Neural cell (in vitro differentiated cells): ENCODE measurements around the gene ACOT12.

ENCODE experiments used
- CTCF ChIP-seq: fragments of 450-650 bp; IDR thresholded peaks from 2 replicates; pipeline ENCODE4 v1.5.1; 2014; ENCODE audit warnings: antibody characterized with exemption, mild to moderate bottlenecking, moderate library complexity; ENCODE audit not compliant: poor library complexity, severe bottlenecking
- EP300 ChIP-seq: fragments of 450-650 bp; conservative IDR thresholded peaks from 2 replicates; pipeline ENCODE4 v1.6.1; 2014; ENCODE audit warnings: antibody characterized with exemption, mild to moderate bottlenecking, moderate library complexity; ENCODE audit not compliant: poor library complexity, severe bottlenecking
- EZH2 ChIP-seq: fragments of 200-600, 300-800 bp; shearing (Covaris generic), sonication (generic); IDR thresholded peaks from 2 replicates; pipeline ENCODE4 v1.6.1; 2014; ENCODE audit warnings: antibody characterized with exemption, low read length, borderline replicate concordance, mild to moderate bottlenecking; ENCODE audit not compliant: insufficient read depth, poor library complexity, severe bottlenecking
- MXI1 ChIP-seq: fragments of 450-650 bp; conservative IDR thresholded peaks from 2 replicates; pipeline ENCODE4 v1.6.1; 2014; ENCODE audit warnings: antibody characterized with exemption, mild to moderate bottlenecking; ENCODE audit not compliant: poor library complexity, severe bottlenecking
- POLR2AphosphoS5 ChIP-seq: IDR thresholded peaks from 2 replicates; pipeline ENCODE4 v1.6.1; 2012
- REST ChIP-seq: IDR thresholded peaks from 2 replicates; pipeline ENCODE4 v1.6.1; 2012; ENCODE audit warnings: borderline replicate concordance
- TAF1 ChIP-seq: IDR thresholded peaks from 2 replicates; pipeline ENCODE4 v1.6.1; 2012; ENCODE audit warnings: low read depth

- TF ChIP-seq CTCF (no peak), EP300 (no peak), MXI1 (no peak), POLR2AphosphoS5 (no peak), EZH2 (no peak), TAF1 (no peak), REST (no peak)
These were observed 49.2 kb downstream of the ACOT12 start for GRCh38 chr5:81344736-81345135.
